A549 (cell line): ENCODE measurements around the gene TSPAN19. TPM values are rescaled to one million over a fixed set of nuclear protein-coding genes. Genes with fewer than 3 reads are reported as not detected.

ENCODE experiments used
- ATAC-seq, 2 experiments: fragments of 200-7000 bp in 1 of 2; fragments of >200 bp in 1 of 2; cut with Nextera tagmentation in 1 of 2; cut with Tn5 transposase in 1 of 2; 3 replicates each; pipeline versions ENCODE4 v1.8.0 to v1.9.1; 2018 to 2020; ENCODE audit warnings: mild to moderate bottlenecking in 1 of 2, moderate library complexity in 1 of 2
- CTCF ChIA-PET: fragments of 300-600 bp; sonication (Branson Sonifier 250); formaldehyde crosslinking; extraction: SDS; loops from one replicate; lab custom pipeline; 2021; ENCODE audit warnings: antibody characterized with exemption, inconsistent platforms; lab: Yijun Ruan, JAX
- POLR2A ChIA-PET: fragments of 350-600 bp; formaldehyde crosslinking; extraction: SDS; loops from one replicate; lab custom pipeline; 2021; ENCODE audit warnings: antibody characterized with exemption, inconsistent platforms; lab: Yijun Ruan, JAX
- DNase-seq, 2 experiments: peaks; one replicate each; pipeline versions ENCODE4 v3.0.0 to v3.0.0-alpha.2; 2011 to 2016; ENCODE audit warnings: low read depth in 1 of 2, low spot score in 1 of 2
- FAIRE-seq: peaks from 2 replicates; lab custom pipeline; 2011; peaks lifted over from hg19 to GRCh38; lab: Jason Lieb, UNC
- H3K27ac ChIP-seq, 2 experiments: fragments of >200 bp; sonication (Bioruptor Twin); formaldehyde crosslinking; 3 replicates each; pipeline ENCODE4 v1.5.1; 2016 to 2017
- H3K4me1 ChIP-seq: fragments of >200 bp; sonication (Bioruptor Twin); formaldehyde crosslinking; 3 replicates; pipeline ENCODE4 v1.6.1; 2016
- H3K4me2 ChIP-seq: fragments of >200 bp; sonication (Bioruptor Twin); formaldehyde crosslinking; 3 replicates; pipeline ENCODE4 v1.6.1; 2016
- H3K4me3 ChIP-seq: fragments of >200 bp; sonication (Bioruptor Twin); formaldehyde crosslinking; 3 replicates; pipeline ENCODE4 v1.5.1; 2016
- H3K9me3 ChIP-seq: fragments of >200 bp; sonication (Bioruptor Twin); formaldehyde crosslinking; 3 replicates; pipeline ENCODE4 v1.6.1; 2016
- BHLHE40 ChIP-seq: IDR thresholded peaks from 2 replicates; pipeline ENCODE4 v1.6.1; 2012; ENCODE audit warnings: low read depth, low read length, inconsistent platforms
- CBX2 ChIP-seq: fragments of 200-600 bp; sonication (generic); IDR thresholded peaks from 2 replicates; pipeline ENCODE4 v1.6.1; 2016; ENCODE audit warnings: low read depth, mild to moderate bottlenecking, borderline replicate concordance
- EHF ChIP-seq: fragments of 250-450 bp; sonication (Bioruptor Pico); IDR thresholded peaks from 2 replicates; pipeline ENCODE4 v1.5.0; 2020; ENCODE audit warnings: mild to moderate bottlenecking
- EP300 ChIP-seq, 2 experiments: fragments of >200 bp; sonication (Bioruptor Twin); formaldehyde crosslinking; IDR thresholded peaks; 2 replicates in 1 of 2; 3 replicates in 1 of 2; pipeline ENCODE4 v1.6.1; 2016 to 2017
- HOXA7 ChIP-seq: fragments of 250-450 bp; sonication (Bioruptor Pico); IDR thresholded peaks from 2 replicates; pipeline ENCODE4 v1.5.0; 2020; ENCODE audit warnings: mild to moderate bottlenecking, moderate library complexity
- JUNB ChIP-seq: fragments of >200 bp; sonication (Bioruptor Twin); formaldehyde crosslinking; IDR thresholded peaks from 2 replicates; pipeline ENCODE4 v1.6.1; 2016
- MYC ChIP-seq: IDR thresholded peaks from 2 replicates; pipeline ENCODE4 v1.6.1; 2012; ENCODE audit warnings: mild to moderate bottlenecking, inconsistent platforms, low read length, improper control_type of control experiment, borderline replicate concordance
- PHF8 ChIP-seq: fragments of 200-600 bp; sonication (generic); IDR thresholded peaks from 2 replicates; pipeline ENCODE4 v1.6.1; 2016; ENCODE audit warnings: low read depth, mild to moderate bottlenecking, antibody characterized with exemption, moderate library complexity, borderline replicate concordance
- RAD21 ChIP-seq, 2 experiments: fragments of >200 bp in 1 of 2; sonication (Bioruptor Twin) in 1 of 2; formaldehyde crosslinking in 1 of 2; IDR thresholded peaks in 1 of 2; conservative IDR thresholded peaks in 1 of 2; 2 replicates in 1 of 2; 3 replicates in 1 of 2; pipeline ENCODE4 v1.6.1; 2012 to 2018; ENCODE audit warnings: inconsistent platforms in 1 of 2
- RCOR1 ChIP-seq: fragments of 150-350 bp; IDR thresholded peaks from 2 replicates; pipeline ENCODE4 v1.6.1; 2014; ENCODE audit warnings: antibody characterized with exemption, low read length, low read depth
- RFX5 ChIP-seq: fragments of 450-650 bp; IDR thresholded peaks from 2 replicates; pipeline ENCODE4 v1.7.1; 2014; ENCODE audit warnings: antibody characterized with exemption, mild to moderate bottlenecking, moderate library complexity
- SMC3 ChIP-seq: fragments of >200 bp; sonication (Bioruptor Twin); formaldehyde crosslinking; IDR thresholded peaks from 3 replicates; pipeline ENCODE4 v1.6.1; 2018; ENCODE audit warnings: inconsistent platforms
- WGBS: methylation state at CpG from one replicate; pipeline ENCODE4 v1.1.6; 2017; ENCODE audit errors: missing lambda C conversion rate; 5-methylcytosine and 5-hydroxymethylcytosine counted together
- polyA minus RNA-seq: library from RNA; depleted of rRNA, polyadenylated mRNA; stranded (reverse); fragments of >200 nt; gene quantifications from 2 replicates; pipeline ENCODE4 v1.2.3, GENCODE V29; 2011; rRNA and poly(A)+ RNA removed
- polyA plus RNA-seq, 4 experiments: library from polyadenylated mRNA; depleted of rRNA in 3 of 4; stranded (reverse); fragments of >200 nt; fragmentation: RNase III in 1 of 4; extraction: RNeasy Plus Mini Kit Qiagen cat#74134 plus additional on column Dnase treatment in 1 of 4; gene quantifications; 2 replicates in 3 of 4; 3 replicates in 1 of 4; pipeline ENCODE4 v1.2.3, GENCODE V29; 2011 to 2017
- TF ChIP-seq, protein P1 (sequence below): IDR thresholded peaks from 2 replicates; pipeline ENCODE4 v1.6.1; 2012; ENCODE audit warnings: low read depth, borderline replicate concordance
- TF ChIP-seq, protein P2 (sequence below): IDR thresholded peaks from 2 replicates; pipeline ENCODE4 v1.6.1; 2012
- TF ChIP-seq, protein P3 (sequence below): fragments of >200 bp; sonication (Bioruptor Twin); formaldehyde crosslinking; IDR thresholded peaks from 3 replicates; pipeline ENCODE4 v1.5.1; 2016
- TF ChIP-seq, protein P4 (sequence below): fragments of 200-600 bp; sonication (generic); IDR thresholded peaks from 2 replicates; pipeline ENCODE4 v1.6.1; 2016; ENCODE audit warnings: antibody characterized with exemption, mild to moderate bottlenecking, moderate library complexity
- TF ChIP-seq, protein P5 (sequence below): IDR thresholded peaks from 2 replicates; pipeline ENCODE4 v1.6.1; 2012
- TF ChIP-seq, protein P6 (sequence below): fragments of 150-350 bp; IDR thresholded peaks from 2 replicates; pipeline ENCODE4 v1.6.1; 2014; ENCODE audit warnings: low read depth, mild to moderate bottlenecking, low read length

TSPAN19 gene
- polyA plus RNA-seq (2011; rRNA removed) (0.29 and 0.36 TPM in 2 replicates), polyA plus RNA-seq (2017; fragmentation: RNase III; extraction: RNeasy Plus Mini Kit Qiagen cat#74134 plus additional on column Dnase treatment) (0.12 to 0.13 TPM in 2 of 3 replicates, not detected in the other), polyA minus RNA-seq (0.12 TPM in 1 of 2 replicates, not detected in the other)
- polyA plus RNA-seq (2012; cell fraction: cytosol; rRNA removed) = not detected in 2 replicates
- 0.01 and 0.02 TPM in 2 replicates for polyA plus RNA-seq (2012; cell fraction: nucleus; rRNA removed)

DNA sequence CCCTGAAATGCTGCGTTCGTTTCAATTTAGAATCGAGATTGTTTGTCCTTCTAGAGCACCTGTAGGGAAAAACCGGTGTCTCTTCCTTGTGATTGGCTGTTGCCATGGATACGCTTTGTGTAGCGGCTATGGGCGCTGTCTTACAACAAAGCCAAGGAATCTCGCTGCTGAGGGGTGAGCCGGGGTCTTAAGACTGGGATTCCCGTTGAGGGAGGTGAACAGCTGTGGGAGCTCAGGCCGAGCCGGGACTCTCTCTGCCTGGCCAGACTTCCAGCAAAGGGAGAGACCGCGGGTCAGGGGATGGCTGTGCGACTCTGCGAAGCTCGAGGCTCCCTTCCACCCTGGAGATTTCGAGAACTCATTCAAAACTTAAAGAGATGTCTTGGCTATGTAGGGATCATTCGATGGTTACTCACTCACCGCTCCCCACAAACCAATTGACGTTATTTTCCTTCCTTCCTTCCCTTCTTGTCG lies at the start of gene TSPAN19, which contains the start of gene LRRIQ1:
Gene TSPAN19, minus strand, starts transcription at position 44 of the 474 bp plus-strand sequence. CDS start 6,331 bp downstream, outside the sequence.
Gene LRRIQ1, plus strand, starts transcription at position 118 of the 474 bp plus-strand sequence. CDS start 1,826 bp downstream, outside the sequence.
- peak; percentile 99 for FAIRE-seq
- POLR2A ChIA-PET = no interaction called here
- CTCF ChIA-PET = interaction anchor here (0.6 to 12.8 kb wide), 3 partner anchors 22 to 392 kb away, joined by 3 to 182 read pairs (median 4); no protein-coding TSS in a partner anchor
- H3K4me3 ChIP-seq = peak within 1 kb of the TSS; percentile 50
- WGBS = 3% methylated on average over 22 of the region's 22 CpGs
- no peak for TF ChIP-seq MYC
- TF ChIP-seq CBX2 = no peak
- TF ChIP-seq, protein P1, sequence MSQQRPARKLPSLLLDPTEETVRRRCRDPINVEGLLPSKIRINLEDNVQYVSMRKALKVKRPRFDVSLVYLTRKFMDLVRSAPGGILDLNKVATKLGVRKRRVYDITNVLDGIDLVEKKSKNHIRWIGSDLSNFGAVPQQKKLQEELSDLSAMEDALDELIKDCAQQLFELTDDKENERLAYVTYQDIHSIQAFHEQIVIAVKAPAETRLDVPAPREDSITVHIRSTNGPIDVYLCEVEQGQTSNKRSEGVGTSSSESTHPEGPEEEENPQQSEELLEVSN = peak; percentile 56; the same call in 1 of the 2 replicates
- TF ChIP-seq, protein P2, sequence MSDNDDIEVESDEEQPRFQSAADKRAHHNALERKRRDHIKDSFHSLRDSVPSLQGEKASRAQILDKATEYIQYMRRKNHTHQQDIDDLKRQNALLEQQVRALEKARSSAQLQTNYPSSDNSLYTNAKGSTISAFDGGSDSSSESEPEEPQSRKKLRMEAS = peak; percentile 49; the same call in 1 of the 2 replicates
- TF ChIP-seq EP300 (IDR thresholded peaks at IDR 0.05) = no peak
- TF ChIP-seq RFX5 = no peak
- no peak for TF ChIP-seq EHF (CRISPR knock-in tag)
- TF ChIP-seq HOXA7 (CRISPR knock-in tag) = no peak
- peak; percentile 62; the same call in 1 of the 2 replicates for TF ChIP-seq PHF8
- no peak for TF ChIP-seq RCOR1
- TF ChIP-seq, all 56 proteins: peak for 3
- Histone ChIP-seq H3K4me2 (peak within 1 kb of the TSS; percentile 75), H3K4me1 (no peaks in the 10 kb centered on the region), H3K9me3 (no peaks in the 10 kb centered on the region), H3K27ac (peak within 1 kb of the TSS in 1 of 2 experiments; percentile 80; a peak in 3 of 6 replicates)
- peak; percentile 99 for ATAC-seq
- peak; percentile 75 to 92 for DNase-seq

DNA sequence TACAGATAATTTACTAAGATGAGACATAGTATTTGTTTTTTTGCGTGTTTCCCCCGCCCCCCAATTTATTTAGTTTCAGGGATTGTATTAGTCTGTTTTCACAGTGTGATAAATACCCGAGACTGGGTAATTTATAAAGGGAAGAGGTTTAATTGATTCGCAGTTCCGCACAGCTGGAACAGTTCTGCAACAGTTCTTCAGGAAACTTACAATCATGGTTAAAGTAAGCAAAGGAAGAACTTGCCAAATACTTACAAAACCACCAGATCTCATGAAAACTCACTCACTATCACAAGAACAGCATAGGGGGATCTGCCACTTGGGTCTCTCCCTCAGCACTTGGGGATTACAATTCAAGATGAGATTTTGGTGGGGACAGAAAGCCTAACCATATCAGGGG lies 49.0 kb upstream of the TSPAN19 start:
- POLR2A ChIA-PET = no interaction called here

DNA sequence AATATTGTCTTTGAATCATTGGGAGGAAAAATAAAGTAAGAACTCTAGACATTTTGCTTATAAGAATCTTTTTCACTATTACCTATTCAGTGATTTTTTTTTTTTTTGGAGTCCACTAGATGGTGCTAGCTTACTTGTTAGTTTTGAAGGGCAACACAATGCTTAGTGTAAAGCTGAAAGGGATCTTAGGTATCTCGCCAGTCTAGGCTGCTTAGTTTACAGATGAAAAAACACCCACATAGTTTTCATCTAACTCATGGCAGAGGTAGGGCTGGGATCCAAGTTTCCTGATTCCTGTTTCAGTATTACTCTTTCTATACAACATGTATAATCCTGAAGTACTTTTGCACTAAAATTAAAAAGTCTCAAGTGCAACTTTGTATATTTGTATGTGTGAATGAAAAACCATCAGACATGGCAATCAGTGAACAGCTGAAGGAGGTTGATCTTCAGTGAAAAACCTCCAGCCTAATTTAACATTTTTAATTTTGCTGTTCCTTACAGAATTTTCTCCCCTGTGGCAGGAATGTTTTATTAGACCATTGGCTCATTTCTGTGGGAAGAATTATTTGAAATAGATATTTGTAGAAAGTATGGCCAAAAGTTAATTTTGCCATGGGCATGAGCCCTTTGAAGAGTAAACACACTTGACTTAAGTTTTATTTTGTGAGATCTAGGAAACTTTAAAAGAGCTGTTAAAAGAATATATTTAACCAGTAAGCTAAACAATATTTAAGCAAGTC lies 40.8 kb upstream of the TSPAN19 start:
- FAIRE-seq (peak; percentile 94), ATAC-seq (peak; percentile 98 to 99)
- Histone ChIP-seq H3K27ac (no peak overlapping the region), H3K9me3 (no peaks in the 10 kb centered on the region), H3K4me2 (peak overlapping the region; percentile 38; the same call in 2 of the 3 replicates), H3K4me1 (peaks cover 3% of the 10 kb centered on the region; the same call in 1 of the 3 replicates), H3K4me3 (no peak overlapping the region)
- CTCF ChIA-PET = interaction anchor here (0.7 to 1.5 kb wide), 5 partner anchors 11 to 844 kb away, joined by 3 to 6 read pairs (median 4); no protein-coding TSS in a partner anchor
- POLR2A ChIA-PET = no interaction called here
- 0% methylated on average over 1 of the region's 1 CpG for WGBS
- TF ChIP-seq, protein P3, sequence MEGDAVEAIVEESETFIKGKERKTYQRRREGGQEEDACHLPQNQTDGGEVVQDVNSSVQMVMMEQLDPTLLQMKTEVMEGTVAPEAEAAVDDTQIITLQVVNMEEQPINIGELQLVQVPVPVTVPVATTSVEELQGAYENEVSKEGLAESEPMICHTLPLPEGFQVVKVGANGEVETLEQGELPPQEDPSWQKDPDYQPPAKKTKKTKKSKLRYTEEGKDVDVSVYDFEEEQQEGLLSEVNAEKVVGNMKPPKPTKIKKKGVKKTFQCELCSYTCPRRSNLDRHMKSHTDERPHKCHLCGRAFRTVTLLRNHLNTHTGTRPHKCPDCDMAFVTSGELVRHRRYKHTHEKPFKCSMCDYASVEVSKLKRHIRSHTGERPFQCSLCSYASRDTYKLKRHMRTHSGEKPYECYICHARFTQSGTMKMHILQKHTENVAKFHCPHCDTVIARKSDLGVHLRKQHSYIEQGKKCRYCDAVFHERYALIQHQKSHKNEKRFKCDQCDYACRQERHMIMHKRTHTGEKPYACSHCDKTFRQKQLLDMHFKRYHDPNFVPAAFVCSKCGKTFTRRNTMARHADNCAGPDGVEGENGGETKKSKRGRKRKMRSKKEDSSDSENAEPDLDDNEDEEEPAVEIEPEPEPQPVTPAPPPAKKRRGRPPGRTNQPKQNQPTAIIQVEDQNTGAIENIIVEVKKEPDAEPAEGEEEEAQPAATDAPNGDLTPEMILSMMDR = peak; percentile 70
- TF ChIP-seq, protein P4, sequence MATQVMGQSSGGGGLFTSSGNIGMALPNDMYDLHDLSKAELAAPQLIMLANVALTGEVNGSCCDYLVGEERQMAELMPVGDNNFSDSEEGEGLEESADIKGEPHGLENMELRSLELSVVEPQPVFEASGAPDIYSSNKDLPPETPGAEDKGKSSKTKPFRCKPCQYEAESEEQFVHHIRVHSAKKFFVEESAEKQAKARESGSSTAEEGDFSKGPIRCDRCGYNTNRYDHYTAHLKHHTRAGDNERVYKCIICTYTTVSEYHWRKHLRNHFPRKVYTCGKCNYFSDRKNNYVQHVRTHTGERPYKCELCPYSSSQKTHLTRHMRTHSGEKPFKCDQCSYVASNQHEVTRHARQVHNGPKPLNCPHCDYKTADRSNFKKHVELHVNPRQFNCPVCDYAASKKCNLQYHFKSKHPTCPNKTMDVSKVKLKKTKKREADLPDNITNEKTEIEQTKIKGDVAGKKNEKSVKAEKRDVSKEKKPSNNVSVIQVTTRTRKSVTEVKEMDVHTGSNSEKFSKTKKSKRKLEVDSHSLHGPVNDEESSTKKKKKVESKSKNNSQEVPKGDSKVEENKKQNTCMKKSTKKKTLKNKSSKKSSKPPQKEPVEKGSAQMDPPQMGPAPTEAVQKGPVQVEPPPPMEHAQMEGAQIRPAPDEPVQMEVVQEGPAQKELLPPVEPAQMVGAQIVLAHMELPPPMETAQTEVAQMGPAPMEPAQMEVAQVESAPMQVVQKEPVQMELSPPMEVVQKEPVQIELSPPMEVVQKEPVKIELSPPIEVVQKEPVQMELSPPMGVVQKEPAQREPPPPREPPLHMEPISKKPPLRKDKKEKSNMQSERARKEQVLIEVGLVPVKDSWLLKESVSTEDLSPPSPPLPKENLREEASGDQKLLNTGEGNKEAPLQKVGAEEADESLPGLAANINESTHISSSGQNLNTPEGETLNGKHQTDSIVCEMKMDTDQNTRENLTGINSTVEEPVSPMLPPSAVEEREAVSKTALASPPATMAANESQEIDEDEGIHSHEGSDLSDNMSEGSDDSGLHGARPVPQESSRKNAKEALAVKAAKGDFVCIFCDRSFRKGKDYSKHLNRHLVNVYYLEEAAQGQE = no peak
- peak; percentile 73 to 74 for TF ChIP-seq RAD21 (conservative IDR thresholded peaks at IDR 0.05 in 1 of 2, IDR thresholded peaks at IDR 0.05 in 1 of 2)
- peak; percentile 49 for TF ChIP-seq SMC3
- TF ChIP-seq, all 56 proteins: peak for 3
- peak; percentile 44 to 82 for DNase-seq

More for the DNA sequence above, 49.0 kb upstream of the TSPAN19 start:
- ATAC-seq (no peak), FAIRE-seq (no peak), DNase-seq (no peak)
- 44% methylated on average over 5 of the region's 5 CpGs for WGBS
- Histone ChIP-seq H3K4me3 (no peak overlapping the region), H3K4me2 (no peak overlapping the region), H3K27ac (no peak overlapping the region), H3K9me3 (no peaks in the 10 kb centered on the region), H3K4me1 (no peaks in the 10 kb centered on the region)
- CTCF ChIA-PET = no interaction called here
- TF ChIP-seq RAD21 (conservative IDR thresholded peaks at IDR 0.05 in 1 of 2, IDR thresholded peaks at IDR 0.05 in 1 of 2) (no peak), BHLHE40 (no peak), JUNB (no peak)
- TF ChIP-seq, protein P5, sequence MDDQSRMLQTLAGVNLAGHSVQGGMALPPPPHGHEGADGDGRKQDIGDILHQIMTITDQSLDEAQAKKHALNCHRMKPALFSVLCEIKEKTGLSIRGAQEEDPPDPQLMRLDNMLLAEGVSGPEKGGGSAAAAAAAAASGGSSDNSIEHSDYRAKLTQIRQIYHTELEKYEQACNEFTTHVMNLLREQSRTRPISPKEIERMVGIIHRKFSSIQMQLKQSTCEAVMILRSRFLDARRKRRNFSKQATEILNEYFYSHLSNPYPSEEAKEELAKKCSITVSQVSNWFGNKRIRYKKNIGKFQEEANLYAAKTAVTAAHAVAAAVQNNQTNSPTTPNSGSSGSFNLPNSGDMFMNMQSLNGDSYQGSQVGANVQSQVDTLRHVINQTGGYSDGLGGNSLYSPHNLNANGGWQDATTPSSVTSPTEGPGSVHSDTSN = no peak
- TF ChIP-seq, protein P6, sequence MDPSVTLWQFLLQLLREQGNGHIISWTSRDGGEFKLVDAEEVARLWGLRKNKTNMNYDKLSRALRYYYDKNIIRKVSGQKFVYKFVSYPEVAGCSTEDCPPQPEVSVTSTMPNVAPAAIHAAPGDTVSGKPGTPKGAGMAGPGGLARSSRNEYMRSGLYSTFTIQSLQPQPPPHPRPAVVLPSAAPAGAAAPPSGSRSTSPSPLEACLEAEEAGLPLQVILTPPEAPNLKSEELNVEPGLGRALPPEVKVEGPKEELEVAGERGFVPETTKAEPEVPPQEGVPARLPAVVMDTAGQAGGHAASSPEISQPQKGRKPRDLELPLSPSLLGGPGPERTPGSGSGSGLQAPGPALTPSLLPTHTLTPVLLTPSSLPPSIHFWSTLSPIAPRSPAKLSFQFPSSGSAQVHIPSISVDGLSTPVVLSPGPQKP = no peak
